ENCODE results near the gene METTL24.
"Not testable (repeated sequence)": the region's sequence is repeated elsewhere in the genome, so short reads cannot be mapped to it uniquely, and the experiment has no call there.

Gene METTL24

GRCh38 chr6:110250058-110250457 is 108.1 kb downstream of the METTL24 start:
- DNase-seq: no peak

- no peak for DNase-seq
These were observed 111.1 kb downstream of the METTL24 start for GRCh38 chr6:110246900-110247546.

GRCh38 chr6:110246378-110246777 is 111.8 kb downstream of the METTL24 start:
- DNase-seq: no peak

- DNase-seq: not testable (repeated sequence)
These were observed 113.5 kb downstream of the METTL24 start for GRCh38 chr6:110244621-110245020.

- DNase-seq: no peak
These were observed 118.4 kb downstream of the METTL24 start for GRCh38 chr6:110239526-110240274.

- not testable (repeated sequence) for DNase-seq
These were observed 122.1 kb downstream of the METTL24 start for GRCh38 chr6:110236007-110236406.

GRCh38 chr6:110233770-110234374 is 124.3 kb downstream of the METTL24 start:
- no peak for DNase-seq

GRCh38 chr6:110232450-110232849 is 125.7 kb downstream of the METTL24 start:
- DNase-seq: no peak

GRCh38 chr6:110226261-110226660 is 131.9 kb downstream of the METTL24 start:
- no peak for DNase-seq

GRCh38 chr6:110221738-110222137 is 136.4 kb downstream of the METTL24 start:
- DNase-seq: no peak

GRCh38 chr6:110217266-110217665 is 140.9 kb downstream of the METTL24 start:
- DNase-seq: no peak

GRCh38 chr6:110216140-110216539 is 142.0 kb downstream of the METTL24 start:
- no peak for DNase-seq

- DNase-seq: no peak
These were observed 143.8 kb downstream of the METTL24 start for GRCh38 chr6:110214338-110214737.

- no peak for DNase-seq
These were observed 146.4 kb downstream of the METTL24 start for GRCh38 chr6:110211753-110212152.

- DNase-seq: no peak
These were observed 150.5 kb downstream of the METTL24 start for GRCh38 chr6:110207652-110208051.

- DNase-seq: no peak
These were observed 156.8 kb downstream of the METTL24 start for GRCh38 chr6:110201151-110201884.

- no peak for DNase-seq
These were observed 159.6 kb downstream of the METTL24 start for GRCh38 chr6:110198561-110198960.

- no peak for DNase-seq
These were observed 161.3 kb downstream of the METTL24 start for GRCh38 chr6:110196874-110197273.

- no peak for DNase-seq
These were observed 162.5 kb downstream of the METTL24 start for GRCh38 chr6:110195639-110196038.

Measured in NCI-H146 (cell line).